Kidney capillary endothelial cell (primary cell): ENCODE results near the gene SLCO1C1.
"Not testable (repeated sequence)": the region's sequence is repeated elsewhere in the genome, so short reads cannot be mapped to it uniquely, and the experiment has no call there.

Experiments
- DNase-seq: peaks from one replicate; pipeline ENCODE4 v3.0.0-alpha.2; 2018; ENCODE audit warnings: low spot score

SLCO1C1 gene

GRCh38 chr12:20695232-20695631 lies at the start of gene SLCO1C1:
Gene SLCO1C1, plus strand, starts transcription at chr12:20695332. Its CDS starts 4,245 bp downstream, at chr12:20699577.
- no peak for DNase-seq

GRCh38 chr12:20646239-20646827 lies 48.8 kb upstream of the SLCO1C1 start:
- DNase-seq, result peak; percentile 27

GRCh38 chr12:20653871-20654270 lies 41.3 kb upstream of the SLCO1C1 start:
- no peak for DNase-seq

GRCh38 chr12:20656600-20656999 lies 38.5 kb upstream of the SLCO1C1 start:
- DNase-seq, result no peak

GRCh38 chr12:20657496-20657895 lies 37.6 kb upstream of the SLCO1C1 start:
- no peak for DNase-seq

GRCh38 chr12:20681334-20681733 lies 13.8 kb upstream of the SLCO1C1 start:
- DNase-seq, result no peak

- DNase-seq, result no peak
These were observed 1.2 kb downstream of the SLCO1C1 start for GRCh38 chr12:20696181-20696905.

- no peak for DNase-seq
These were observed 6.0 kb downstream of the SLCO1C1 start for GRCh38 chr12:20701106-20701505.

GRCh38 chr12:20704860-20705259 lies 9.7 kb downstream of the SLCO1C1 start:
- DNase-seq, result no peak

GRCh38 chr12:20711846-20712245 lies 16.7 kb downstream of the SLCO1C1 start:
- DNase-seq, result no peak

GRCh38 chr12:20716037-20716436 lies 20.9 kb downstream of the SLCO1C1 start:
- no peak for DNase-seq

GRCh38 chr12:20716985-20717384 lies 21.9 kb downstream of the SLCO1C1 start:
- DNase-seq, result no peak

- DNase-seq, result no peak
These were observed 23.2 kb downstream of the SLCO1C1 start for GRCh38 chr12:20718294-20718693.

GRCh38 chr12:20722142-20722541 lies 27.0 kb downstream of the SLCO1C1 start:
- peak; percentile 2 for DNase-seq

GRCh38 chr12:20731274-20731673 lies 36.1 kb downstream of the SLCO1C1 start:
- DNase-seq, result no peak

- no peak for DNase-seq
These were observed 45.8 kb downstream of the SLCO1C1 start for GRCh38 chr12:20740972-20741371.

GRCh38 chr12:20748198-20748597 lies 53.1 kb downstream of the SLCO1C1 start:
- DNase-seq, result no peak

GRCh38 chr12:20751046-20751445 lies 55.9 kb downstream of the SLCO1C1 start:
- DNase-seq, result no peak

GRCh38 chr12:20777420-20777819 lies 82.3 kb downstream of the SLCO1C1 start:
- no peak for DNase-seq

- no peak for DNase-seq
These were observed 83.8 kb downstream of the SLCO1C1 start for GRCh38 chr12:20778969-20779368.

GRCh38 chr12:20779971-20780370 lies 84.8 kb downstream of the SLCO1C1 start:
- not testable (repeated sequence) for DNase-seq

- not testable (repeated sequence) for DNase-seq
These were observed 88.7 kb downstream of the SLCO1C1 start for GRCh38 chr12:20783796-20784357.

- DNase-seq, result no peak
These were observed 97.8 kb downstream of the SLCO1C1 start for GRCh38 chr12:20792971-20793370.
